Fibroblast of the conjunctiva (primary cell): ENCODE measurements around the gene C2CD5.

Experiments
- DNase-seq: peaks from one replicate; pipeline ENCODE4 v3.0.0-alpha.2; 2010; ENCODE audit warnings: low read depth

C2CD5 gene

DNA sequence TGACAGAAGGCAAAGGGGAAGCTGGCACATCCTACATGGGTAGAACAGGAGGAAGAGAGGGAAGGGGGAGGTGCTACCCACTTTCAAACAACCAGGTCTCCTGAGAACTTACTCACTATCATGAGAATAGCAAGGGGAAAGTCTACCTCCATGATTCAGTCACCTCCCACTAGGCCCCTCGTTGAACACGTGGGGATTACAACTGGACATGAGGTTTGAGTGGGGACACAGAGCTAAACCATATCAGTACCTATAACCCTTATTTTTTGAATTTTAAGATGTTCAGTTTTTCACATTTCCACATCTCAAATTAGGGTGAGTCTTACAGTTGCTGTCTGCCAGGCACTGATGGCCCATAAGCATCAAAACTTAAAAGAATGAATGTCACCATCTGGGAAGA, 129.6 kb downstream of the C2CD5 start:
- DNase-seq = no peak

GRCh38 chr12:22413592-22413991, 130.8 kb downstream of the C2CD5 start:
- DNase-seq = no peak

DNA sequence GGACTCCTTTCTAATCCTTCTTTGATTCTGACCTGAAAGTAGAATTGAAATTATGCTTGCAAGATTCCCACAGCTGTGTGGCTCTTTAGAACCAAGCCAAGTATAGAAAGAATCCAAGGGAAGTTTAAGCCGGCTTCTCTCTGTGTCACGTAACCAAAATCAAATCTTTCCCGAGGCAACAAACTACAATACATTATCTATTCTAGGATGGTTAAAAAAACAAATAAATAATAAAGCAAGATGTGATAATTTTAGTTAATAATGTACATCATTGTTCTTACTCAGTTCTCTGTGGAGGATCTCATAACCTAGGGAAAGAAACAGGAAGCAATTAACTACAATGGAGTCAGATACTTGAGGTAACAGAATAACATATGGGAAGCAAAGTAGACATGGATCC, 131.8 kb downstream of the C2CD5 start:
- DNase-seq = no peak

GRCh38 chr12:22410486-22410885, 133.9 kb downstream of the C2CD5 start:
- DNase-seq = no peak

- DNase-seq = no peak
Observed at GRCh38 chr12:22409377-22410164, 134.8 kb downstream of the C2CD5 start.

- no peak for DNase-seq
Observed at GRCh38 chr12:22408610-22409376, 135.5 kb downstream of the C2CD5 start.

DNA sequence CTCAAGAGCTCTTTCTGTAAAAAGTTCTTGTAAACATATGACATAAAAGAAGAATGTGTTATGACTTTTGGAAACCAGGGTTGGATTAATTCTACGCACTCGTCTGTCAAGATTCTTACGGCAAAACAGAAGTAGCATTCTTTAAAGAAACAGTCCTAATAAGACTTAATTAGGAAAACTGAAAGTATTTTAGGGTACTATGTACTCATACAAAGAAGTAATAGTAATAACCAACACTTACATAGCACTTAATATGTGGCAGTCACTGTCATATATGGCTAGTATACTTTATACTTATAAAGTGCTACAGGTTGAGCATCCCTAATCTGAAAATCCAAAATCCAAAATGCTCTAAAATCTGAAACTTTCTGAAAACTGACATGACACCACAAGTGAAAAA, 136.9 kb downstream of the C2CD5 start:
- no peak for DNase-seq

DNA sequence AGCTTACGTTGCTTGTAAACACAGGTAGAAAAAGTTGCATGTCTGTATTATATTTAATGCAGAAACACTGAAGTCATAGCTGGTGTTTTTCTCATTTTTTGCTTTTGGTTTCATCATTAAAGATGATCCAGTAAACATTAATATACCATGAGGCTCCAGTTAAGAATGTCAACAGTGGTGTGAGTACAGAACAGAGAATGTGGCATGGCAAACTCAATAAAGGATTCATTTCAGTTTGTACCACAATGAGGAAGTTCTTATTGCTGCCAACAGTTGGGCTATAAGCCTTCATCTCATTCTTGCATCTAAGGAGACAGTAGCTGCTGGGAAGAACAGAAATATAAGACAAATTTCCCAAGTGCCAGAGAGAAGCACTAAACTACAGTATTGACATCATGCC, 137.7 kb downstream of the C2CD5 start:
- DNase-seq = no peak

DNA sequence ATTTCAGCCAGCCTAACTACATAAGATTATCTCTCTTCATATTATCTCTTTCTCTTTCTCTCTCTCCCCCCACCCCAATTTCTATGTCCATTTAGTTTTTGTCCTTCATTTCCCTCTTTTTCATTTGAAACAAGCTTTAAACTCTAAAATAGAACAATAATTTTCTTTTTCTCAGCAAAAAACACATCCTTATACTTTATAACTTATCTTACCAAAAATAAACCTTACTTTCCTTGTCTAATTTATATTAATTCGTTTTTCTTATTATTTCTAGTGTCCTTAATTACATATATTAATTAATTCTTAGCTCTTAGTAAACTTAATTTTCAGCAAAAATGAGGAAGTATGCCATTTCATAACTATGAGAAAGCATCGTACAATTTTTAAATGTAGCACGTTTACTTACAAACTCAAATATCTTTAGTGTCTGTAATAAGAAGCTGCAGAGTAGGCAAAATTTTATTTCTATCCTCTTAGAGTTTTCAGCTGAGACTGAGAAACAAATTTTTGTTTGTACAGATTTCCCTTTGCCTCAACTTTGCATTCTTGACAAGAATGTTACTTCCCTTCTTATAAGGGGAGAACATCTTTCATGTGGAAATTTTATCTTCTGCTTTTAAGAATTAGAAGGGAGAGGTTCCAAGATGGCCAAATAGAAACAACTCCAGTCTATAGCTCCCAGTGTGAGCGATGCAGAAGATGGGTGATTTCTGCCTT, 144.7 kb downstream of the C2CD5 start:
- no peak for DNase-seq
